Bronchial epithelial cell (primary cell): ENCODE data around the gene TRIM59. TPM values are rescaled to one million over a fixed set of nuclear protein-coding genes. Genes with fewer than 3 reads are reported as not detected.

Source experiments
- DNase-seq: peaks from one replicate; pipeline ENCODE4 v3.0.0-alpha.2; 2010; ENCODE audit warnings: low read depth
- FAIRE-seq: peaks from 2 replicates; lab custom pipeline; 2011; peaks lifted over from hg19 to GRCh38; lab: Jason Lieb, UNC
- H3K27me3 ChIP-seq: 2 replicates; pipeline ENCODE4 v1.5.1; 2011; ENCODE audit warnings: low read length; ENCODE audit not compliant: control insufficient read depth, insufficient read depth
- H3K36me3 ChIP-seq: 2 replicates; pipeline ENCODE4 v1.5.1; 2011; ENCODE audit warnings: low read length; ENCODE audit not compliant: control insufficient read depth, insufficient read depth
- H3K4me3 ChIP-seq: 2 replicates; pipeline ENCODE4 v1.5.1; 2011; ENCODE audit warnings: mild to moderate bottlenecking, low read depth, low read length, control low read depth
- CTCF ChIP-seq: IDR thresholded peaks from 2 replicates; pipeline ENCODE4 v1.5.1; 2011; ENCODE audit warnings: mild to moderate bottlenecking, moderate library complexity, low read length, control low read depth, inconsistent platforms; ENCODE audit not compliant: insufficient read depth, severe bottlenecking
- total RNA-seq: library from RNA; depleted of rRNA; stranded (reverse); fragments of >200 nt; gene quantifications from 2 replicates; pipeline ENCODE4 v1.2.1, GENCODE V29; 2014

The TRIM59 gene
- total RNA-seq, 1 donor from 2014 or later, result 5.8 TPM

GRCh38 chr3:160475153-160475552 lies 25.6 kb upstream of the TRIM59 start:
- no peak for TF ChIP-seq CTCF
- no peaks in the 10 kb centered on the region for H3K36me3 ChIP-seq
- DNase-seq (no peak), FAIRE-seq (no peak)
- no peak overlapping the region for H3K4me3 ChIP-seq
- H3K27me3 ChIP-seq, result no peaks in the 10 kb centered on the region

DNA sequence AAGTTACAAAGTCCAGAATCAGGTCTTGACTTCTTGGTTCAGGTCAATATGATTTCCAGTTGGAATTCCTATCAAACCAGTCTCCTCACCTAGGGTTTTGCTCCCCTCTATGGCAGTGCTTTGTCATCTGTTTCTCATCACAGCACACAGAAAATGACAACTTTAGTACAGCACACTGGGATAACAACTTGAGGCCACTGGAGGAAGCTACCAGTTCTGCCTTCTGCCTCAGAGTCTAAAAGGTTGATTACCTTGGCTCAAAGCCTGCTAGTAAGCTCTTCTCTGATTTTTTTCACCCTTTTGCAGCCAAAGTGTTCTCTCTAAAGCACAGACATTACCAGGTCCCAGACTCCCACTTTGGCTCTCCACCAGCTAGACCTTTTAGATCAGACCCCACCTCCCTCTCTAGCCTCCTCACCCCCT lies 24.8 kb upstream of the TRIM59 start:
- FAIRE-seq, result no peak
- no peak for TF ChIP-seq CTCF
- no peak for DNase-seq

DNA sequence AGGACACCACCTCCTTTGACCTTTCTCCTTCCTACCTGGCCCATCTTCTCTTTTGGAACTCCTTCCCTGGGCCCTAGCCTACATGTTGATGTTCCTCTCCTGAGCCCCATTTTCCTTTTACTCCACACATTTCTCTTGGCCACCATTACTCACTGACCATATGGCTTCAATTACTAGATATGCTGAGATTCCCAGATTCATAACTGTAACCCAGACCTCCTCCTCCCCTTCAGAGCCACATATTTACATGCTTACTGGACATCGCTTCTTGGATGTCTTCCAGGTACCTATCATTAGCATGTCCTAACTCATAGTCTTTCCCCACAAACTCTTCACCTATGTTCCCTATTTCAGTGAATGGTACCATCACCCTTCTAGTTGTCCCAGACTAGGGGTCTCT lies 24.4 kb upstream of the TRIM59 start:
- FAIRE-seq, result no peak
- H3K27me3 ChIP-seq, result no peaks in the 10 kb centered on the region
- no peaks in the 10 kb centered on the region for H3K36me3 ChIP-seq
- DNase-seq, result peak; percentile 86
- TF ChIP-seq CTCF, result no peak
- no peak overlapping the region for H3K4me3 ChIP-seq

More for the DNA sequence above, 24.8 kb upstream of the TRIM59 start:
- no peaks in the 10 kb centered on the region for H3K36me3 ChIP-seq
- no peak overlapping the region for H3K4me3 ChIP-seq
- H3K27me3 ChIP-seq, result no peaks in the 10 kb centered on the region

DNA sequence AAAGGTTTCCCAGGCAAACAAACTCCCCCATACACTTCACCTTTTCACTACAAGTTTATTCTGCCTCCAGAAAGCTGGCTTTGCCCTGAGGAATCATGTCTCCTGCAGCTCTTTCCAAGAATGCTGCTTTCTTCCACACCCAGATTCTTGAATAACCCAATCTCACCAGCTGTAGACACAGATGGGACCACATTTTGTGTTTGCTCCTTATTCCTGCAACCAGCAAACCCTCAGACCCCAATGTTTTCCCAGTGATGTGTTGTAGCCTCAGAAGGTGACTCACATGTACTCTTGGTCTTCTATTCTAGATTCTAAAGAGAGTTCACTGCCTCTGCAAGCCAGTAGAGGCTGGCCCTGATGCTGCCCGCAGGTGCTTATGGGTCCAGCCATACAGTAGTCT lies 23.6 kb upstream of the TRIM59 start:
- FAIRE-seq, result no peak

DNA sequence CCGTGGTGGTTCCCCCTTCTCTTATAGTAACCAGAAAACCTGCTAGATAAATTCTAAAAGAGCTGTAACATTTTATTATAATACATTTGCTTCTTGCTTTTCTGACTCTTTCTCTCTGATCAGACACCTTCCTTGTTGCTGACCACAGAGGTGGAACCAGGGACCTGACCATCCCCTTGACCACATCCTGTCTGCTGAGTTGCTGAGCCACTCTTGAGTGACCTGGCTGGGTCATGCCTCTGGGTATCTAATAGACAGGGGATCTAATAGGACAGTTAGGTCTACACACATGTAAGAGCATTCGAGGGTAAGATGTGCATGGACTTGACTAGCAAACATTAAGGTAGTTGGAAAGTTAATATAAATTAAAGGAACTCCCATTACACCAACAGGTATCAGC lies 22.8 kb upstream of the TRIM59 start:
- Histone ChIP-seq H3K4me3 (no peak overlapping the region), H3K36me3 (no peaks in the 10 kb centered on the region), H3K27me3 (no peaks in the 10 kb centered on the region)
- DNase-seq (no peak), FAIRE-seq (no peak)
- TF ChIP-seq CTCF, result no peak

More for the DNA sequence above, 23.6 kb upstream of the TRIM59 start:
- no peaks in the 10 kb centered on the region for H3K36me3 ChIP-seq
- TF ChIP-seq CTCF, result no peak
- no peaks in the 10 kb centered on the region for H3K27me3 ChIP-seq
- DNase-seq, result peak; percentile 29
- H3K4me3 ChIP-seq, result no peak overlapping the region

DNA sequence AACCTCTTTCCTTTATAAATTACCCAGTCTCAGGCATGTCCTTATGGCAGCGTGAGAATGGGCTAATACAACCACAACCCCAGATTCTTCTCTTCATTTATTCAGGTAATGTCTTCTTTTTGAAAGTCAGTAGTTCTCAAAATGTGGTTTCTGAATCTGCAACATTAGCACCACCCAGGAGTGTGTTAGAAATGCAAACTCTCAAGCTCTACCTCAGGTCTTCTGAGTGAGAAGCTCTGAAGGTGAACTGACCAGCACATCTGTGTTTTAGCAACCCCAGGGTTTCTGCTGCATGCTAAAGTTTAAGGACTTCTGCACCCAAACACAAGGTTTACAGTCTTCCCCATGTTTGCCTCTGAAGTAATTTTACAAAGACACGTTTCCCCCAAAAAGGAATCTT lies 22.3 kb upstream of the TRIM59 start:
- FAIRE-seq (no peak), DNase-seq (no peak)
- Histone ChIP-seq H3K36me3 (no peaks in the 10 kb centered on the region), H3K4me3 (no peak overlapping the region), H3K27me3 (no peaks in the 10 kb centered on the region)
- TF ChIP-seq CTCF, result no peak
